ENCODE measurements around the gene ECM1. TPM values are rescaled to one million over a fixed set of nuclear protein-coding genes. Genes with fewer than 3 reads are reported as not detected.

The ECM1 gene
- total and polyA plus RNA-seq, 2 experiments from 2014 or later: 0.74 to 1.1 TPM

GRCh38 chr1:150548632-150549495 is 41.0 kb downstream of the ECM1 start, which contains the start of gene ADAMTSL4:
Gene ADAMTSL4 (plus strand): TSS chr1:150549408. CDS start chr1:150552289, 2,881 bp downstream.
- Mint-ChIP-seq H3K27ac (no peak within 1 kb of the TSS), H3K27me3 (ENCODE audit: insufficient read depth, low read depth, poor library complexity) (peaks cover 33% of the 10 kb centered on the region), H3K4me3 (peak within 1 kb of the TSS; percentile 78), H3K4me1 (peaks cover 24% of the 10 kb centered on the region), H3K9me3 (no peaks in the 10 kb centered on the region), H3K36me3 (ENCODE audit: low read depth) (no peaks in the 10 kb centered on the region; the same call in 2 of the 3 replicates)
- DNase-seq (ENCODE audit: low spot score) (peak; percentile 84), ATAC-seq (peak; percentile 69)
- H3K27me3 ChIP-seq (ENCODE audit: insufficient read depth): peaks cover 30% of the 10 kb centered on the region
- H3K9me2 ChIP-seq (ENCODE audit: insufficient read depth): no peaks in the 10 kb centered on the region
- peak within 1 kb of the TSS; percentile 99 for H2AFZ ChIP-seq
- H3K79me2 ChIP-seq (replicated peaks; ENCODE audit: insufficient read depth): no peaks in the 10 kb centered on the region
- peak within 1 kb of the TSS; percentile 83 for H3K4me3 ChIP-seq
- peaks cover 9% of the 10 kb centered on the region for H3F3A ChIP-seq (replicated peaks; ENCODE audit: low read depth)
- H3K4me2 ChIP-seq: peak within 1 kb of the TSS; percentile 89
- TF ChIP-seq EZH2 (IDR thresholded peaks at IDR 0.05; ENCODE audit: low read depth, unreplicated experiment) (peak; percentile 26), JUNB (IDR thresholded peaks at IDR 0.05; ENCODE audit: unreplicated experiment) (no peak)
- TF ChIP-seq, protein P1, sequence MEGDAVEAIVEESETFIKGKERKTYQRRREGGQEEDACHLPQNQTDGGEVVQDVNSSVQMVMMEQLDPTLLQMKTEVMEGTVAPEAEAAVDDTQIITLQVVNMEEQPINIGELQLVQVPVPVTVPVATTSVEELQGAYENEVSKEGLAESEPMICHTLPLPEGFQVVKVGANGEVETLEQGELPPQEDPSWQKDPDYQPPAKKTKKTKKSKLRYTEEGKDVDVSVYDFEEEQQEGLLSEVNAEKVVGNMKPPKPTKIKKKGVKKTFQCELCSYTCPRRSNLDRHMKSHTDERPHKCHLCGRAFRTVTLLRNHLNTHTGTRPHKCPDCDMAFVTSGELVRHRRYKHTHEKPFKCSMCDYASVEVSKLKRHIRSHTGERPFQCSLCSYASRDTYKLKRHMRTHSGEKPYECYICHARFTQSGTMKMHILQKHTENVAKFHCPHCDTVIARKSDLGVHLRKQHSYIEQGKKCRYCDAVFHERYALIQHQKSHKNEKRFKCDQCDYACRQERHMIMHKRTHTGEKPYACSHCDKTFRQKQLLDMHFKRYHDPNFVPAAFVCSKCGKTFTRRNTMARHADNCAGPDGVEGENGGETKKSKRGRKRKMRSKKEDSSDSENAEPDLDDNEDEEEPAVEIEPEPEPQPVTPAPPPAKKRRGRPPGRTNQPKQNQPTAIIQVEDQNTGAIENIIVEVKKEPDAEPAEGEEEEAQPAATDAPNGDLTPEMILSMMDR (conservative IDR thresholded peaks at IDR 0.05; ENCODE audit: low read depth in 2 of 2): peak in 1 of 2 experiments; percentile 22; a peak in 2 of 4 replicates
- peaks cover 11% of the 10 kb centered on the region; the same call in 1 of the 2 replicates for H3K4me1 ChIP-seq (ENCODE audit: insufficient read depth)
- H3K27ac ChIP-seq (ENCODE audit: low read depth): no peak within 1 kb of the TSS
- H3K36me3 ChIP-seq (ENCODE audit: insufficient read depth): no peaks in the 10 kb centered on the region
- no peaks in the 10 kb centered on the region for H4K20me1 ChIP-seq (replicated peaks; ENCODE audit: insufficient read depth)

GRCh38 chr1:150549496-150550221 is 41.8 kb downstream of the ECM1 start:
- peak overlapping the region; percentile 78 for H3K4me3 Mint-ChIP-seq
- peak; percentile 75 for DNase-seq (ENCODE audit: low spot score)
- peak; percentile 18 for ATAC-seq
- no peak for TF ChIP-seq POLR2AphosphoS5 (IDR thresholded peaks at IDR 0.05; ENCODE audit: low read depth)
- no peak for TF ChIP-seq JUNB (IDR thresholded peaks at IDR 0.05; ENCODE audit: unreplicated experiment)
- no peak for TF ChIP-seq EZH2 (IDR thresholded peaks at IDR 0.05; ENCODE audit: low read depth, unreplicated experiment)
- TF ChIP-seq ZNF331 (CRISPR knock-in tag; IDR thresholded peaks at IDR 0.05; ENCODE audit: low read depth): no peak
- TF ChIP-seq, protein P2, sequence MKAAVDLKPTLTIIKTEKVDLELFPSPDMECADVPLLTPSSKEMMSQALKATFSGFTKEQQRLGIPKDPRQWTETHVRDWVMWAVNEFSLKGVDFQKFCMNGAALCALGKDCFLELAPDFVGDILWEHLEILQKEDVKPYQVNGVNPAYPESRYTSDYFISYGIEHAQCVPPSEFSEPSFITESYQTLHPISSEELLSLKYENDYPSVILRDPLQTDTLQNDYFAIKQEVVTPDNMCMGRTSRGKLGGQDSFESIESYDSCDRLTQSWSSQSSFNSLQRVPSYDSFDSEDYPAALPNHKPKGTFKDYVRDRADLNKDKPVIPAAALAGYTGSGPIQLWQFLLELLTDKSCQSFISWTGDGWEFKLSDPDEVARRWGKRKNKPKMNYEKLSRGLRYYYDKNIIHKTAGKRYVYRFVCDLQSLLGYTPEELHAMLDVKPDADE (IDR thresholded peaks at IDR 0.05): no peak
- no peak for TF ChIP-seq STAT1 (IDR thresholded peaks at IDR 0.05; ENCODE audit: unreplicated experiment)
- TF ChIP-seq, protein P3, sequence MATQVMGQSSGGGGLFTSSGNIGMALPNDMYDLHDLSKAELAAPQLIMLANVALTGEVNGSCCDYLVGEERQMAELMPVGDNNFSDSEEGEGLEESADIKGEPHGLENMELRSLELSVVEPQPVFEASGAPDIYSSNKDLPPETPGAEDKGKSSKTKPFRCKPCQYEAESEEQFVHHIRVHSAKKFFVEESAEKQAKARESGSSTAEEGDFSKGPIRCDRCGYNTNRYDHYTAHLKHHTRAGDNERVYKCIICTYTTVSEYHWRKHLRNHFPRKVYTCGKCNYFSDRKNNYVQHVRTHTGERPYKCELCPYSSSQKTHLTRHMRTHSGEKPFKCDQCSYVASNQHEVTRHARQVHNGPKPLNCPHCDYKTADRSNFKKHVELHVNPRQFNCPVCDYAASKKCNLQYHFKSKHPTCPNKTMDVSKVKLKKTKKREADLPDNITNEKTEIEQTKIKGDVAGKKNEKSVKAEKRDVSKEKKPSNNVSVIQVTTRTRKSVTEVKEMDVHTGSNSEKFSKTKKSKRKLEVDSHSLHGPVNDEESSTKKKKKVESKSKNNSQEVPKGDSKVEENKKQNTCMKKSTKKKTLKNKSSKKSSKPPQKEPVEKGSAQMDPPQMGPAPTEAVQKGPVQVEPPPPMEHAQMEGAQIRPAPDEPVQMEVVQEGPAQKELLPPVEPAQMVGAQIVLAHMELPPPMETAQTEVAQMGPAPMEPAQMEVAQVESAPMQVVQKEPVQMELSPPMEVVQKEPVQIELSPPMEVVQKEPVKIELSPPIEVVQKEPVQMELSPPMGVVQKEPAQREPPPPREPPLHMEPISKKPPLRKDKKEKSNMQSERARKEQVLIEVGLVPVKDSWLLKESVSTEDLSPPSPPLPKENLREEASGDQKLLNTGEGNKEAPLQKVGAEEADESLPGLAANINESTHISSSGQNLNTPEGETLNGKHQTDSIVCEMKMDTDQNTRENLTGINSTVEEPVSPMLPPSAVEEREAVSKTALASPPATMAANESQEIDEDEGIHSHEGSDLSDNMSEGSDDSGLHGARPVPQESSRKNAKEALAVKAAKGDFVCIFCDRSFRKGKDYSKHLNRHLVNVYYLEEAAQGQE (IDR thresholded peaks at IDR 0.05; ENCODE audit: unreplicated experiment): no peak

More at GRCh38 chr1:150549496-150550221, 41.8 kb downstream of the ECM1 start:
- Histone ChIP-seq H3K4me2 (peak overlapping the region; percentile 82), H2AFZ (peak overlapping the region; percentile 78), H4K20me1 (replicated peaks; ENCODE audit: insufficient read depth) (no peaks in the 10 kb centered on the region), H3K27me3 (ENCODE audit: insufficient read depth) (peaks cover 30% of the 10 kb centered on the region), H3F3A (replicated peaks; ENCODE audit: low read depth) (peaks cover 9% of the 10 kb centered on the region), H3K27ac (ENCODE audit: low read depth) (no peak overlapping the region), H3K36me3 (ENCODE audit: insufficient read depth) (no peaks in the 10 kb centered on the region), H3K9me2 (ENCODE audit: insufficient read depth) (no peaks in the 10 kb centered on the region), H3K4me3 (peak overlapping the region; percentile 83), H3K79me2 (replicated peaks; ENCODE audit: insufficient read depth) (no peaks in the 10 kb centered on the region), H3K4me1 (ENCODE audit: insufficient read depth) (peaks cover 11% of the 10 kb centered on the region; the same call in 1 of the 2 replicates)
- Mint-ChIP-seq H3K27ac (no peak overlapping the region), H3K27me3 (ENCODE audit: insufficient read depth, low read depth, poor library complexity) (peaks cover 33% of the 10 kb centered on the region), H3K9me3 (no peaks in the 10 kb centered on the region), H3K4me1 (peaks cover 24% of the 10 kb centered on the region), H3K36me3 (ENCODE audit: low read depth) (no peaks in the 10 kb centered on the region; the same call in 2 of the 3 replicates)
